ENCODE measurements around the gene DCAF15. TPM values are rescaled to one million over a fixed set of nuclear protein-coding genes. Genes with fewer than 3 reads are reported as not detected.
"Not testable (repeated sequence)": the region's sequence is repeated elsewhere in the genome, so short reads cannot be mapped to it uniquely, and the experiment has no call there.

DCAF15 gene
- total and polyA plus RNA-seq, 4 donors: 8.8 to 41.4 (median 23.5) TPM

DNA sequence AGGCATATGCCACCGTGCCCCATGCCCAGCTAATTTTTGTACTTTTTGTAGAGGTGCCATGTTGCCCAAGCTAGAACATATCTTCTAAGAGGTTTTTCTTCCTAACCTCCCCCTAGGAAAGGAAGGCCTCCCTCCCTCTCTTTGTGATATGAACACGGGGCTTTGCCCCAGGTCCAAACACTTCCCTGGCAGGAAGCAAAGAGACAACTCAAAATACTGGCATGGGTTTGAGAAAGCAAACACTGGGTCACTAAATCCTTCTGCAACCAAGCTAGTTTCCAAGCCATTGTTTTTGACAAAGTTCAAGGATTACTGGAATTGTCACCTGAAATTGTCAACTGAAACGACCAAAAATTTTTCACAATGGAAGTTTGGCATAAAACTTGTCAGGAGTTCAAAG lies 37.5 kb upstream of the DCAF15 start:
- intact Hi-C loops (cut with DNase I): no loop called here
- 74% methylated on average over 3 of the region's 3 CpGs for WGBS, 2 donors
- Histone ChIP-seq H3K4me1 (ENCODE audit: control insufficient read depth in 1 of 2, insufficient read depth in 2 of 2, low read length in 2 of 2) (no peaks in the 10 kb centered on the region), H3K4me3 (ENCODE audit: low read length in 2 of 2) (no peak overlapping the region), H3K27me3 (ENCODE audit: control insufficient read depth in 1 of 2, insufficient read depth in 2 of 2, low read length in 1 of 2) (no peaks in the 10 kb centered on the region), H3K36me3 (ENCODE audit: control insufficient read depth in 1 of 2, insufficient read depth in 2 of 2, low read length in 1 of 2) (peaks cover 0 to 4% of the 10 kb centered on the region in 2 donors), H3K27ac (ENCODE audit: low read depth in 1 of 2, low read length in 2 of 2) (no peak overlapping the region), H3K9me3 (ENCODE audit: control insufficient read depth, low read length) (no peaks in the 10 kb centered on the region)
- DNase-seq (no peak), ATAC-seq (ENCODE audit: low FRiP score) (no peak)

DNA sequence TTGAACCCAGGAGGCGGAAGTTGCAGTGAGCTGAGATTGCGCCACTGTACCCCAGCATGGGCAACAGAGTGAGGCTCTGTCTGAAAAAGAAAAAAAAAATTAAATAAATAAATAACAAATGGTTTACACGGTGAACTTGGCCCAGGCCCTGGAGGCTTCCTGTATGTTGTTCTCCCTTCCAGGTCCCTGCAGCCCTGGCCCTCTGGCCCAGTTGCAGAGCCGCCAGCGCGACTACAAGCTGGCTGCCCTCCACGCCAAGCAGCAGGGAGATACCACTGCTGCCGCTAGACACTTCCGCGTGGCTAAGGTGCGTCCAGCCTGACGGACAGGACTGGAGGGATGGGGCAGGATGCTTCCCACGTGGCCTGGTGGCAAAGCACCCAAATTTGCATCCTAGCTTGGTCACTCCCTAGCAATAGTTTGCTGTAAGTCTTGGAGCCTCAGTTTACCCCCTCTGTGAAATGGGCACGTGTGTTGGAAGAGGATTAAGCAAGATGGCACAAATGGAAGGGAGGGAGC lies 34.4 kb upstream of the DCAF15 start:
- intact Hi-C loops (cut with DNase I): no loop called here
- DNase-seq: no peak
- no peak for ATAC-seq (ENCODE audit: low FRiP score)
- Histone ChIP-seq H3K4me3 (ENCODE audit: low read length in 2 of 2) (no peak overlapping the region), H3K27me3 (ENCODE audit: control insufficient read depth in 1 of 2, insufficient read depth in 2 of 2, low read length in 1 of 2) (no peaks in the 10 kb centered on the region), H3K36me3 (ENCODE audit: control insufficient read depth in 1 of 2, insufficient read depth in 2 of 2, low read length in 1 of 2) (peaks cover 0 to 8% of the 10 kb centered on the region in 2 donors), H3K27ac (ENCODE audit: low read depth in 1 of 2, low read length in 2 of 2) (no peak overlapping the region), H3K9me3 (ENCODE audit: control insufficient read depth, low read length) (no peaks in the 10 kb centered on the region), H3K4me1 (ENCODE audit: control insufficient read depth in 1 of 2, insufficient read depth in 2 of 2, low read length in 2 of 2) (no peaks in the 10 kb centered on the region)
- WGBS, 2 donors: 89 to 90% methylated on average over 14 of the region's 14 CpGs

DNA sequence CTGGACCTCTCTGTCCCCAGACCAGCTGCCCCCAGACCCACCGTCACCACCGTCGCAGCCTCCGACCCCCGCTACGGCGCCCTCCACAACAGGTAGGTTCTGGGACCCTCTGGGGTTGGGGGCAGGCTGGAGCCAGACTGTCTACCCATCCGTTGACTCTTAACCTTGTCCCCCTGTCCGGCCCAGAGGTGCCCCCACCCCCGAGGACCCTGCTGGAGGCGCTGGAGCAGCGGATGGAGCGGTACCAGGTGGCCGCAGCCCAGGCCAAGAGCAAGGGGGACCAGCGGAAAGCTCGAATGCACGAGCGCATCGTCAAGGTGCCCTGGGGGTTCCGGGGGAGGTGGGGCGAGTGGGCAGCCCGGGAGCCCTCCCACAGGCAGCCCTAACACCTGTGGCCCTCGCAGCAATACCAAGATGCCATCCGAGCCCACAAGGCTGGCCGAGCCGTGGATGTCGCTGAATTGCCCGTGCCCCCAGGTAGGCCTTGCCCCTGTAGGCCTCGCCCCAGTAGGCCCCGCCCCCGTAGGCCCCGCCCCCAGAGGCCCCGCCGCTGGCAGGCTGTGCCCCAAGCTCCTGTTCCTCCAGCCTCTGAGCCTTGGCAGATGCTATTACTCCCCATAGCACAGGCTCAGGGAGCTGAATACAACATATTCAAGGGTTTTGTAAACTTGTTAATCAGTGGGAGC lies 33.4 kb upstream of the DCAF15 start:
- DNase-seq (no peak), ATAC-seq (ENCODE audit: low FRiP score) (peak; percentile 37)
- H3K4me1 ChIP-seq (ENCODE audit: control insufficient read depth in 1 of 2, insufficient read depth in 2 of 2, low read length in 2 of 2): no peaks in the 10 kb centered on the region
- H3K4me3 ChIP-seq (ENCODE audit: low read length in 2 of 2): no peak overlapping the region
- no peaks in the 10 kb centered on the region for H3K27me3 ChIP-seq (ENCODE audit: control insufficient read depth in 1 of 2, insufficient read depth in 2 of 2, low read length in 1 of 2)
- H3K27ac ChIP-seq (ENCODE audit: low read depth in 1 of 2, low read length in 2 of 2): no peak overlapping the region
- WGBS, 2 donors: 85 to 86% methylated on average over 34 of the region's 34 CpGs
- intact Hi-C loops (cut with DNase I): no loop called here
- H3K36me3 ChIP-seq (ENCODE audit: control insufficient read depth in 1 of 2, insufficient read depth in 2 of 2, low read length in 1 of 2): peaks cover 0 to 15% of the 10 kb centered on the region in 2 donors
- H3K9me3 ChIP-seq (ENCODE audit: control insufficient read depth, low read length): no peaks in the 10 kb centered on the region

DNA sequence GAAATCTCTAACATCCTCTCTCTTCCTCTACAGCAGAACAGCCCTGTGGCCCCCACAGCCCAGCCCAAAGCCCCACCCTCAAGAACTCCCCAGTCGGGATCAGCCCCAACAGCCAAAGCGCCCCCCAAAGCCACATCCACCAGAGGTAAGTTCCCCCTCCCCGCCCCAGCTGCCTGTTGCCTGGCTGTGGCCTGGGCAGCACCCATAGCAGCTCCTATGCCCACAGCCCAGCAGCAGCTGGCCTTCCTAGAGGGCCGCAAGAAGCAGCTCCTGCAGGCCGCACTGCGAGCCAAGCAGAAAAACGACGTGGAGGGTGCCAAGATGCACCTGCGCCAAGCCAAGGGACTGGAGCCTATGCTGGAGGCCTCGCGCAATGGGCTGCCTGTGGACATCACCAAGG lies 31.8 kb upstream of the DCAF15 start:
- Histone ChIP-seq H3K27ac (ENCODE audit: low read depth in 1 of 2, low read length in 2 of 2) (no peak overlapping the region), H3K4me1 (ENCODE audit: control insufficient read depth in 1 of 2, insufficient read depth in 2 of 2, low read length in 2 of 2) (no peaks in the 10 kb centered on the region), H3K9me3 (ENCODE audit: control insufficient read depth, low read length) (no peaks in the 10 kb centered on the region), H3K36me3 (ENCODE audit: control insufficient read depth in 1 of 2, insufficient read depth in 2 of 2, low read length in 1 of 2) (peaks cover 0 to 15% of the 10 kb centered on the region in 2 donors), H3K4me3 (ENCODE audit: low read length in 2 of 2) (no peak overlapping the region), H3K27me3 (ENCODE audit: control insufficient read depth in 1 of 2, insufficient read depth in 2 of 2, low read length in 1 of 2) (no peaks in the 10 kb centered on the region)
- ATAC-seq (ENCODE audit: low FRiP score) (no peak), DNase-seq (no peak)
- WGBS, 2 donors: 96 to 98% methylated on average over 11 of the region's 11 CpGs
- intact Hi-C loops (cut with DNase I): no loop called here

DNA sequence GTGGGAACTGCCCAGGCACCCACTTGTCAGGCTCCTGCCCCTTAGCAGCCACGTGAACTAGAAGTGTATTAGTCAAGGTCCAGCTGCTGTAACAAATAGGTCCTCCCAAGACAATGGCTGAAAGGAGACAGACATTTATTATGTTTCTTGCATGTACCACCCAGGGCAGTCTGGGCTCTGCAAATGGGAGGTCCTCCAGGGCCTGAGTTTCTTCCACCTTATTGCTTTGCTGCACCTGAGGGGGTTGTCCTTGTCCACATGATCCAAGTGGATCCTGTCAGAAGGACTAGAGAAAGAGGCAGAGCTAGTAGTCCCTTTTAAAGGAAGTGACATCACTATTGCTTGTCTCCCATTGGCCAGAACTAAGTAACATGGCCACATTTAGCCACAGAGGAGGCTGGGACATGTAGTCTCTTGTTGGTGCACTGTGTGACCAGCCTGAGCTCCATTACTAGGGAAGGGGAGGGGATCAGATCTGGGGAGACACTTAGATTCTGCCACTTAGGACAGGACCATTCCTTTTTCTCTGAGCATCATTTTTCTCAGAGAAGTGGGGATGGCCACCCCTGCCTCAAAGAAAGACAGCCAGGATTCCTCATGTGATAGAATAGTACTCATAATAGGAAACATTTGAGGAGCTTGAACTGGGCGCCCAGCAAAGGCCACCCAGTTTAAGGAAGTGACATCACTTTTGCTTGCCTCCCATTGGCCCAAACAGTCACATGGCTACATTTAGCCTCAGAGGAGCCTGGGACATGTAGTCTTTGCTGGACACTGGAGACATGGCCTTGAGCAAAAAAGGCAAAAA lies 31.2 kb upstream of the DCAF15 start:
- WGBS, 2 donors: 83 to 85% methylated on average over 2 of the region's 2 CpGs
- Histone ChIP-seq H3K4me1 (ENCODE audit: control insufficient read depth in 1 of 2, insufficient read depth in 2 of 2, low read length in 2 of 2) (no peaks in the 10 kb centered on the region), H3K27me3 (ENCODE audit: control insufficient read depth in 1 of 2, insufficient read depth in 2 of 2, low read length in 1 of 2) (no peaks in the 10 kb centered on the region), H3K27ac (ENCODE audit: low read depth in 1 of 2, low read length in 2 of 2) (no peak overlapping the region), H3K4me3 (ENCODE audit: low read length in 2 of 2) (no peak overlapping the region), H3K36me3 (ENCODE audit: control insufficient read depth in 1 of 2, insufficient read depth in 2 of 2, low read length in 1 of 2) (peaks cover 0 to 15% of the 10 kb centered on the region in 2 donors), H3K9me3 (ENCODE audit: control insufficient read depth, low read length) (no peaks in the 10 kb centered on the region)
- DNase-seq: no peak
- ATAC-seq (ENCODE audit: low FRiP score): no peak
- intact Hi-C loops (cut with DNase I): no loop called here

DNA sequence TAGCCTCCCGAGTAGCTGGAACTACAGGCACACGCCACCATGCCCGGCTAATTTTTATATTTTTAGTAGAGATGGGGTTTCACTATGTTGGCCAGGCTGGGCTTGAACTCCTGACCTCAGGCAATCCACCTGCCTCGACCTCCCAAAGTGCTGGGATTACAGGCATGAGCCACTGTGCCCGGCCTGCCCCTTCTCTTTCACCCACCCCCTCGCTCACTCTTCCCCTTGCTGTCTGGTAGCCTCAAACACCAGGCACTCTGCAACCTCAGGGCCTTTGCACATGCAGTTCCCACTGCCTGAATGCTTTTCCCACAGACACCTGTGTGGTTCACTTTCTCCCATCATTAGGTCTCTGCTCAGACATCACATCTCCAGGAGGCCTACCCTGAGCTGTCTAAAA lies 30.2 kb upstream of the DCAF15 start:
- ATAC-seq (ENCODE audit: low FRiP score); DNase-seq; H3K9me3 ChIP-seq (ENCODE audit: control insufficient read depth, low read length); H3K27me3 ChIP-seq (ENCODE audit: control insufficient read depth in 1 of 2, insufficient read depth in 2 of 2, low read length in 1 of 2); H3K4me1 ChIP-seq (ENCODE audit: control insufficient read depth in 1 of 2, insufficient read depth in 2 of 2, low read length in 2 of 2); intact Hi-C loops (cut with DNase I); H3K27ac ChIP-seq (ENCODE audit: low read depth in 1 of 2, low read length in 2 of 2); H3K4me3 ChIP-seq (ENCODE audit: low read length in 2 of 2): not testable (repeated sequence)
- peaks cover 0 to 15% of the 10 kb centered on the region in 2 donors for H3K36me3 ChIP-seq (ENCODE audit: control insufficient read depth in 1 of 2, insufficient read depth in 2 of 2, low read length in 1 of 2)
- 99% methylated on average over 6 of the region's 6 CpGs for WGBS, 2 donors

DNA sequence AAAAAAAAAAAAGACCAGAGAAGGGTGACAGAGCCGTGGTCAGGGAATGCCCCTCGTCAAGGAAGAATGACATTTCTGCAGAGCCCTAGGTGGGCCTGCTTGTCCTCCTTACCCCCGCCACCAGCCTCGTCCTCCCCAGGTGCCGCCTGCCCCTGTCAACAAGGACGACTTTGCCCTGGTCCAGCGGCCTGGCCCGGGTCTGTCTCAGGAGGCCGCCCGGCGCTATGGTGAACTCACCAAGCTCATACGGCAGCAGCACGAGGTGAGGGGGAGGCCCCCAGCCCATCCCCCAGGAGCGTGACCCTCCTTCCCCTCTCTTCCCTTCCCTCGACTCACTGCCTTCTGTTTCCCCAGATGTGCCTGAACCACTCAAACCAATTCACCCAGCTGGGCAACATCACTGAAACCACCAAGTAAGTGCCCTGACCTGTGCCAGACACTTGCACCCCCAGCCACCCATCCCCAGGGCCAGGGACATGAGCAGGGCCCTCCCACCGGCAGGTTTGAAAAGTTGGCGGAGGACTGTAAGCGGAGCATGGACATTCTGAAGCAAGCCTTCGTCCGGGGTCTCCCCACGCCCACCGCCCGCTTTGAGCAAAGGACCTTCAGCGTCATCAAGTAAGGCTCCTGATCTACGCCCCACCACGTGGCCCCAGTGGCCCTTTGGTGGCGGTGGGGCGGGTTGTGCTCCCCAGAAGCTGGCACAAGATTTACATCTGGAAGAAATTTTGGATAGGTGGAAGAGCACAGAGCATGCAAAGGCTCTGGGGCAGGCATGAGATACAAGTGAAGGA lies 28.9 kb upstream of the DCAF15 start:
- no peaks in the 10 kb centered on the region for H3K4me1 ChIP-seq (ENCODE audit: control insufficient read depth in 1 of 2, insufficient read depth in 2 of 2, low read length in 2 of 2)
- ATAC-seq (ENCODE audit: low FRiP score): peak; percentile 17
- 93 to 95% methylated on average over 28 of the region's 28 CpGs for WGBS, 2 donors
- H3K27ac ChIP-seq (ENCODE audit: low read depth in 1 of 2, low read length in 2 of 2): no peak overlapping the region
- peaks cover 0 to 17% of the 10 kb centered on the region in 2 donors for H3K36me3 ChIP-seq (ENCODE audit: control insufficient read depth in 1 of 2, insufficient read depth in 2 of 2, low read length in 1 of 2)
- H3K4me3 ChIP-seq (ENCODE audit: low read length in 2 of 2): no peak overlapping the region
- H3K27me3 ChIP-seq (ENCODE audit: control insufficient read depth in 1 of 2, insufficient read depth in 2 of 2, low read length in 1 of 2): no peaks in the 10 kb centered on the region
- no peaks in the 10 kb centered on the region for H3K9me3 ChIP-seq (ENCODE audit: control insufficient read depth, low read length)
- no peak for DNase-seq
- intact Hi-C loops (cut with DNase I): no loop called here

DNA sequence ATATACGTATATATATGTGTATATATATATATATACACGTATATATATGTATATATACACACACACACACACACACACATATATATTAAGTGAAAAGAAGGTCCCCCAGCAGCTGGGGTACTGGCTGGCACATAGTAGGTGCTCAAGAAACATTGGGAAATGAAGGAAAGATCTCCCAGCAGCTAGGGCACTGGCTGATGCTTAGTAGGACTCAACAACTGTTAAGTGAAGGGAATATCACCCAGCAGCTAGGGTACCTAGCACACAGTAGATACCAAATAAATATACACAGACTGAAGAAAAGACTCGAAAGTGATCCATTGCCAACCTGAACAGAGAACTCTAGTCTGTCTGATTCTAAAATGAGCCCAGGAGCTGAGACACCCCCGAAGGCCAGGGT lies 26.3 kb upstream of the DCAF15 start:
- ATAC-seq (ENCODE audit: low FRiP score): no peak
- intact Hi-C loops (cut with DNase I): no loop called here
- no peaks in the 10 kb centered on the region for H3K27me3 ChIP-seq (ENCODE audit: control insufficient read depth in 1 of 2, insufficient read depth in 2 of 2, low read length in 1 of 2)
- no peak for DNase-seq
- 75 to 83% methylated on average over 4 of the region's 4 CpGs for WGBS, 2 donors
- no peaks in the 10 kb centered on the region for H3K4me1 ChIP-seq (ENCODE audit: control insufficient read depth in 1 of 2, insufficient read depth in 2 of 2, low read length in 2 of 2)
- H3K36me3 ChIP-seq (ENCODE audit: control insufficient read depth in 1 of 2, insufficient read depth in 2 of 2, low read length in 1 of 2): peaks cover 0 to 9% of the 10 kb centered on the region in 2 donors
- H3K4me3 ChIP-seq (ENCODE audit: low read length in 2 of 2): no peak overlapping the region
- H3K9me3 ChIP-seq (ENCODE audit: control insufficient read depth, low read length): no peaks in the 10 kb centered on the region
- H3K27ac ChIP-seq (ENCODE audit: low read depth in 1 of 2, low read length in 2 of 2): no peak overlapping the region

All from aorta (tissue), 5 donors.